ENCODE data around the gene GNG2.

Gene GNG2

GRCh38 chr14:51884086-51884927 lies 23.9 kb downstream of the GNG2 start:
- no peak overlapping the region for H4K8ac ChIP-seq (ENCODE audit: low read depth, low read length)
- H3K4me3 ChIP-seq (ENCODE audit: low read length in 2 of 2), result no peak overlapping the region
- DNase-seq (ENCODE audit: low spot score), result no peak
- H4K91ac ChIP-seq (ENCODE audit: low read depth, low read length, poor library complexity), result no peak overlapping the region
- H3K4ac ChIP-seq (ENCODE audit: low read length), result no peak overlapping the region
- peaks cover 0 to 8% of the 10 kb centered on the region in 2 donors for H3K4me1 ChIP-seq (ENCODE audit: control insufficient read depth in 2 of 2, insufficient read depth in 1 of 2, low read depth in 1 of 2, low read length in 2 of 2)
- H3K79me1 ChIP-seq (ENCODE audit: low read depth, low read length), result peaks cover 1% of the 10 kb centered on the region
- no peak overlapping the region for H3K23ac ChIP-seq (ENCODE audit: low read depth, low read length, poor library complexity)
- H3K9me3 ChIP-seq (replicated peaks in 1 of 2; ENCODE audit: control insufficient read depth in 2 of 2, insufficient read depth in 1 of 2, low read depth in 1 of 2, low read length in 2 of 2), result peaks cover 0 to 3% of the 10 kb centered on the region in 2 donors
- H2AK5ac ChIP-seq (ENCODE audit: low read depth, low read length), result no peak overlapping the region
- no CpG with 5 or more reads among the region's 7 CpGs for WGBS, 2 donors (ENCODE audit: extremely low coverage in 2 of 2, insufficient read length in 2 of 2, insufficient replicate concordance in 1 of 2)
- H2BK12ac ChIP-seq (ENCODE audit: low read length), result no peak overlapping the region
- H3K18ac ChIP-seq (ENCODE audit: low read length), result no peak overlapping the region
- H2BK120ac ChIP-seq (ENCODE audit: low read depth, low read length), result no peak overlapping the region
- H3K27ac ChIP-seq (replicated peaks; ENCODE audit: low read length), result no peak overlapping the region
- H2BK5ac ChIP-seq (ENCODE audit: low read length), result no peak overlapping the region
- H3K9ac ChIP-seq (ENCODE audit: low read depth, low read length, poor library complexity), result no peak overlapping the region
- H2BK15ac ChIP-seq (ENCODE audit: low read length), result no peak overlapping the region
- H3K4me2 ChIP-seq (ENCODE audit: insufficient read depth, low read length, poor library complexity, severe bottlenecking), result no peak overlapping the region
- H3K27me3 ChIP-seq (ENCODE audit: control insufficient read depth in 3 of 3, insufficient read depth in 3 of 3, low read depth in 1 of 3, low read length in 3 of 3), result no peaks in the 10 kb centered on the region
- no peak overlapping the region for H2AFZ ChIP-seq (ENCODE audit: low read length)
- peaks cover 0 to 39% of the 10 kb centered on the region in 2 donors for H3K36me3 ChIP-seq (replicated peaks in 1 of 2; ENCODE audit: control insufficient read depth in 2 of 2, insufficient read depth in 2 of 2, low read length in 2 of 2)
- H3K14ac ChIP-seq (ENCODE audit: low read length), result no peak overlapping the region

GRCh38 chr14:51889851-51890250 lies 29.4 kb downstream of the GNG2 start:
- Histone ChIP-seq H3K36me3 (replicated peaks in 1 of 2; ENCODE audit: control insufficient read depth in 2 of 2, insufficient read depth in 2 of 2, low read length in 2 of 2) (peaks cover 0 to 28% of the 10 kb centered on the region in 2 donors), H3K27me3 (ENCODE audit: control insufficient read depth in 3 of 3, insufficient read depth in 3 of 3, low read depth in 1 of 3, low read length in 3 of 3) (no peaks in the 10 kb centered on the region), H3K4me2 (ENCODE audit: insufficient read depth, low read length, poor library complexity, severe bottlenecking) (no peak overlapping the region), H3K27ac (replicated peaks; ENCODE audit: low read length) (no peak overlapping the region), H3K4me1 (ENCODE audit: control insufficient read depth in 2 of 2, insufficient read depth in 1 of 2, low read depth in 1 of 2, low read length in 2 of 2) (no peaks in the 10 kb centered on the region), H4K91ac (ENCODE audit: low read depth, low read length, poor library complexity) (no peak overlapping the region), H3K9me3 (replicated peaks in 1 of 2; ENCODE audit: control insufficient read depth in 2 of 2, insufficient read depth in 1 of 2, low read depth in 1 of 2, low read length in 2 of 2) (peaks cover 0 to 3% of the 10 kb centered on the region in 2 donors), H4K8ac (ENCODE audit: low read depth, low read length) (no peak overlapping the region), H2BK5ac (ENCODE audit: low read length) (no peak overlapping the region), H3K4me3 (ENCODE audit: low read length in 2 of 2) (no peak overlapping the region), H3K4ac (ENCODE audit: low read length) (no peak overlapping the region), H3K79me1 (ENCODE audit: low read depth, low read length) (no peaks in the 10 kb centered on the region), H3K23ac (ENCODE audit: low read depth, low read length, poor library complexity) (no peak overlapping the region), H2BK120ac (ENCODE audit: low read depth, low read length) (no peak overlapping the region), H3K14ac (ENCODE audit: low read length) (no peak overlapping the region), H2AFZ (ENCODE audit: low read length) (no peak overlapping the region), H3K9ac (ENCODE audit: low read depth, low read length, poor library complexity) (no peak overlapping the region), H3K18ac (ENCODE audit: low read length) (no peak overlapping the region), H2BK15ac (ENCODE audit: low read length) (no peak overlapping the region), H2AK5ac (ENCODE audit: low read depth, low read length) (no peak overlapping the region), H2BK12ac (ENCODE audit: low read length) (no peak overlapping the region)
- no peak for DNase-seq (ENCODE audit: low spot score)
- WGBS, 2 donors (ENCODE audit: extremely low coverage in 2 of 2, insufficient read length in 2 of 2, insufficient replicate concordance in 1 of 2), result no CpG with 5 or more reads among the region's 2 CpGs

GRCh38 chr14:51894250-51894649 lies 33.8 kb downstream of the GNG2 start:
- Histone ChIP-seq H2BK12ac (ENCODE audit: low read length) (no peak overlapping the region), H3K4me2 (ENCODE audit: insufficient read depth, low read length, poor library complexity, severe bottlenecking) (no peak overlapping the region), H2BK15ac (ENCODE audit: low read length) (no peak overlapping the region), H3K36me3 (replicated peaks in 1 of 2; ENCODE audit: control insufficient read depth in 2 of 2, insufficient read depth in 2 of 2, low read length in 2 of 2) (peaks cover 1 to 29% of the 10 kb centered on the region in 2 donors), H2BK5ac (ENCODE audit: low read length) (no peak overlapping the region), H3K23ac (ENCODE audit: low read depth, low read length, poor library complexity) (no peak overlapping the region), H3K79me1 (ENCODE audit: low read depth, low read length) (no peaks in the 10 kb centered on the region), H3K27ac (replicated peaks; ENCODE audit: low read length) (no peak overlapping the region), H2BK120ac (ENCODE audit: low read depth, low read length) (no peak overlapping the region), H2AFZ (ENCODE audit: low read length) (no peak overlapping the region), H3K9ac (ENCODE audit: low read depth, low read length, poor library complexity) (no peak overlapping the region), H3K14ac (ENCODE audit: low read length) (no peak overlapping the region), H3K27me3 (ENCODE audit: control insufficient read depth in 3 of 3, insufficient read depth in 3 of 3, low read depth in 1 of 3, low read length in 3 of 3) (no peaks in the 10 kb centered on the region), H4K91ac (ENCODE audit: low read depth, low read length, poor library complexity) (no peak overlapping the region), H3K18ac (ENCODE audit: low read length) (no peak overlapping the region), H3K4me3 (ENCODE audit: low read length in 2 of 2) (no peak overlapping the region), H3K4me1 (ENCODE audit: control insufficient read depth in 2 of 2, insufficient read depth in 1 of 2, low read depth in 1 of 2, low read length in 2 of 2) (no peaks in the 10 kb centered on the region), H4K8ac (ENCODE audit: low read depth, low read length) (no peak overlapping the region), H3K9me3 (replicated peaks in 1 of 2; ENCODE audit: control insufficient read depth in 2 of 2, insufficient read depth in 1 of 2, low read depth in 1 of 2, low read length in 2 of 2) (no peaks in the 10 kb centered on the region), H3K4ac (ENCODE audit: low read length) (no peak overlapping the region), H2AK5ac (ENCODE audit: low read depth, low read length) (no peak overlapping the region)
- DNase-seq (ENCODE audit: low spot score), result no peak
- no CpG with 5 or more reads among the region's 3 CpGs for WGBS, 2 donors (ENCODE audit: extremely low coverage in 2 of 2, insufficient read length in 2 of 2, insufficient replicate concordance in 1 of 2)

GRCh38 chr14:51895375-51895774 lies 35.0 kb downstream of the GNG2 start:
- no peak overlapping the region for H3K4me2 ChIP-seq (ENCODE audit: insufficient read depth, low read length, poor library complexity, severe bottlenecking)
- no peak overlapping the region for H2BK5ac ChIP-seq (ENCODE audit: low read length)
- H4K91ac ChIP-seq (ENCODE audit: low read depth, low read length, poor library complexity), result no peak overlapping the region

More at GRCh38 chr14:51895375-51895774, 35.0 kb downstream of the GNG2 start:
- H2BK120ac ChIP-seq (ENCODE audit: low read depth, low read length), result no peak overlapping the region
- no peaks in the 10 kb centered on the region for H3K79me1 ChIP-seq (ENCODE audit: low read depth, low read length)
- H2BK15ac ChIP-seq (ENCODE audit: low read length), result no peak overlapping the region
- H2AK5ac ChIP-seq (ENCODE audit: low read depth, low read length), result no peak overlapping the region
- no peak overlapping the region for H3K4ac ChIP-seq (ENCODE audit: low read length)
- H2AFZ ChIP-seq (ENCODE audit: low read length), result no peak overlapping the region
- no peak overlapping the region for H4K8ac ChIP-seq (ENCODE audit: low read depth, low read length)
- H3K4me1 ChIP-seq (ENCODE audit: control insufficient read depth in 2 of 2, insufficient read depth in 1 of 2, low read depth in 1 of 2, low read length in 2 of 2), result no peaks in the 10 kb centered on the region
- no peak overlapping the region for H3K18ac ChIP-seq (ENCODE audit: low read length)
- H3K23ac ChIP-seq (ENCODE audit: low read depth, low read length, poor library complexity), result no peak overlapping the region
- H3K9ac ChIP-seq (ENCODE audit: low read depth, low read length, poor library complexity), result no peak overlapping the region
- H3K4me3 ChIP-seq (ENCODE audit: low read length in 2 of 2), result no peak overlapping the region
- peaks cover 1 to 27% of the 10 kb centered on the region in 2 donors for H3K36me3 ChIP-seq (replicated peaks in 1 of 2; ENCODE audit: control insufficient read depth in 2 of 2, insufficient read depth in 2 of 2, low read length in 2 of 2)
- H3K14ac ChIP-seq (ENCODE audit: low read length), result no peak overlapping the region
- no peak for DNase-seq (ENCODE audit: low spot score)
- no peaks in the 10 kb centered on the region for H3K9me3 ChIP-seq (replicated peaks in 1 of 2; ENCODE audit: control insufficient read depth in 2 of 2, insufficient read depth in 1 of 2, low read depth in 1 of 2, low read length in 2 of 2)
- H3K27ac ChIP-seq (replicated peaks; ENCODE audit: low read length), result no peak overlapping the region
- H2BK12ac ChIP-seq (ENCODE audit: low read length), result no peak overlapping the region
- no peaks in the 10 kb centered on the region for H3K27me3 ChIP-seq (ENCODE audit: control insufficient read depth in 3 of 3, insufficient read depth in 3 of 3, low read depth in 1 of 3, low read length in 3 of 3)
